HG03097 (cell line): ENCODE measurements around the gene PSMD11.

Source experiments
- ATAC-seq: cut with Tn5 transposase; IDR thresholded peaks from one replicate; pipeline ENCODE4 v1.9.1; 2021; ENCODE audit not compliant: unreplicated experiment, low FRiP score

The PSMD11 gene

DNA sequence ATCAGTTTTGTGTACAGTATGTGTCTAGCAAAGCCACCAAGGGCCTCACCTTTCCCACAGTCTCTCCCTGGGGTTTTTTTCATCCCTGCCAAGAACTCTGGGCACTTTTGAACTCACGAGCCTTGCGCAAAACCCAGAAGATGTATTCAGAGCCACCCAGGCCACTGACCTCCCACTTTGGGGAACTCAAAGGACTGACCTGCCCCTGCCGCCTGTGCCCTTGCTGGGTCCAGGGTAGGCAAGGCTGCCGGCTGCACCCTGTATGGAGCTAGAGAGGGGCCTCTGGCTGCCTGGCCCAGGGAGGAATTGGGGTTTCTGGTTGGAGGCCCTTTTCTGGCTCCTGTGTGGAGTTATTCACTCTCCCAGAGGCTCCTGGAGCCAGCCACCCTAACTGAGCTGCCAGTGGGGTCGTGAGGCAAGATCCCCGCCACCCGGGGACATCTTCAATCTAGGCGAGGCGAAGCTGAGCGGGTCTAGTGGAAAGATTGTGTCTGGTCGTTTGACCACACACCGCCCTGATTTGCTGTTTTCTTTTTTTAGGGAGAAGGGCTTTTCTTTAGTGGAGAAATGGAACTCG, 44.4 kb downstream of the PSMD11 start:
- no peak for ATAC-seq

DNA sequence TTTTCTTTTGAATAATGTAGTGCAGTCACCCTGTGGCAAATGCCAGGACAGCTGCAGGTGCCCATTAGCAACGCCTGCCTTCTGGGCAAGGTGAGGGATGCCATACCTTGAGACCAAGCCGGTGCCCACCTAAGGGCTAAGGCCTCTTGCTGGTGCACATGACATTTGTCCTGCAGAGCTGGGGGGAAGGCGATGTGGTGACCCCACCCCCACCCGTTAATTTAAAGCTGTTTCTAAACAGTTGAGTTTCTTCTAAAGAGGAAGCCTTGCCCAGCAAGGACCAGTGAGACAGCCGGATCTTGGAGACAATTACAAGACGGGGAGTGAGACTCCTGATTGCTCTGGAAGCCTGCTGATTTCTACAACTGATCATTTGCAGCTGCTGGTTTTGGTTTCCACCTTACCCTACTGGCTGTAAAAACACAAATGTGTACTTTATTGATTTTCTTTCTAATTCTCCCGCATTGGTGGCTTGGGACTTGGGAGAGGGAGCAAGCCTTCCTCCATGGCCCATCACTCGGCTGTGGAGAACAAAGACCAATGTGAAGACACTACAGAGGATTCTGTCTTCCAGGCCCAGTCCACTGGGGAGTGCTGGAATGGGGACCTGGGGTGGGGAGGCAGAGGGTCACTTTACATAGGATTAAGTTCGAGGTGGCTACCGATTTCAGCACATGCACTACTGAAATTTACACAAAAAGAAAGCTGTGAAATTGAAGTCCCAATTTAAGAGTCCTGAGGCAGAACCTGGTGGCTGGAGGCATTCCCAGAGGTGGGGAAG, 45.2 kb downstream of the PSMD11 start:
- ATAC-seq: no peak

DNA sequence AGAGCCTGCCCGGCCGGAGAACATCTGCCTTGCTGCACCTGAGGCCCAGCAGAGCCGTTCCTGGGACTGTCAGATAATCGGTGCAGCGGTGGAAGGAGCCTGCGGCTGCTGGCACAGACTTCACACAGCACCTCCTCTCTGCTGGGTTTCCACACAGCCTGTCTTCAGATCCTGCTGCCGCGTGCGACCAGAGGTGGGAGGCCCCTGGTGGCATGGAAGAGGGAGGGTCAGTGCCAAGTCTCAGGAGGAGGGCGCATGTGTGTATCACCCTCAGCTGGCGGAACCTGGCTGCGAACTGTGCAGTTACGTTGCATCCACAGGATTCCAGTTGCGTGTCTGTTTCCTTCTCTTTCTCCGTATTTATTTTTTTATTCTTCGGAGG, 45.8 kb downstream of the PSMD11 start:
- no peak for ATAC-seq

DNA sequence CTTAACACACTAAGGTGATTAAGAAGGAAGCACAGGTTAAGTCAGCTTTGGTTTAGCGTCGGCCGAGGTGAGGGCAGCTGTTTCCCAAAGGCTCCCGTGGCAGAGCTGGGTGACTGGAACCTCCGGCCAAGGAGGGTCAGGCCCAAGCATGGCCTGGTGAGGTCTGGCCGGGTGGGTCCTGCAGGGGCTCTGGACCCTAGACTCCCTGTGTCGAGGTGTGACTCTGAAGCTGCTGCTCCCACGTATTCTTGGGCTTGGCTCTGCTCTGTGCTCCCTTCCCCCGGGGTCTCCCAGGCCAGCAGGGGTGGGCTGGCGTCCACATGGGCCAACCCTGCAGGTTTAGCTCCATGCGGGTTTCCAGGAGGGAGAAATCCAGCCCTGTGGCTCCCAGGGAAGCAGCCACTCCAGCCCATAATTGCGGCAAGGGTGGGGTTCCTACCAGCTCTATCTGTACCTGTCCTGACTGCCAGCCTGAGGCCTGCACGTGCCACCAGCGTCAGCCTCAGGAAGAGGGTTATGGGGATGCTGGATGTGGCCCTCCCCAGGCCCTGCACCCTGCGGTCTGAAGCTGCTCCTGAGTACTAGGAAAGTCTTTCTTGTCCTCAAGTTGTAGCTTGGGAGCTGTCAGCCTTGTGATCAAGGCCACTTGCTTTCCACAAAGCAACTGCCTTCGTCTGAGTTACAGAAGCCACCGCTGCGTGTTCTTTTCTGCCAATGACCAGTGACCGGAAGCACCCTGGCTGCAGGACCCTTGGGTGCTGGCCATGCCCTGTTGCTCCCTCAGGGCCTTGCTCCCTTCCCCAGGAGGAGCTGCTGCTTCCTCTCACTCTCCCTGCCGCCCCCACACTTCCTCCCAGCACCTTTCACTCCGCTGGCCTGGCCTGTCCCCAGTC, 47.3 kb downstream of the PSMD11 start:
- no peak for ATAC-seq

DNA sequence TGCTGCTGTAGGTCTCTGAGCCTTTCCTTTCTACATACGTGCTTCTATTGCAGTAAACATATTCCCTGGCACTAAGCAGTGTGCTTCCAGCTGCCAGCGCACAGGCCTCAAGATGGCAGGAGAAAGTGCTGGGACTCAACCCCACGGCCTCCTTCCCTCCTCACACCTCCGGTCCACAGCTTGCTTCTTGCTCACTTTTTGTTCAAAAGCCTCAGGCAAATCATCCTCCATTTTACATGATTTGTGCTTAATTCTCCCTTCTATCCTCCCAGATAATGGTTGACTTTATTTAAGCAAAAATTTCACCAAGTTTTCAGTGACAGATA, 47.9 kb downstream of the PSMD11 start:
- ATAC-seq: no peak

DNA sequence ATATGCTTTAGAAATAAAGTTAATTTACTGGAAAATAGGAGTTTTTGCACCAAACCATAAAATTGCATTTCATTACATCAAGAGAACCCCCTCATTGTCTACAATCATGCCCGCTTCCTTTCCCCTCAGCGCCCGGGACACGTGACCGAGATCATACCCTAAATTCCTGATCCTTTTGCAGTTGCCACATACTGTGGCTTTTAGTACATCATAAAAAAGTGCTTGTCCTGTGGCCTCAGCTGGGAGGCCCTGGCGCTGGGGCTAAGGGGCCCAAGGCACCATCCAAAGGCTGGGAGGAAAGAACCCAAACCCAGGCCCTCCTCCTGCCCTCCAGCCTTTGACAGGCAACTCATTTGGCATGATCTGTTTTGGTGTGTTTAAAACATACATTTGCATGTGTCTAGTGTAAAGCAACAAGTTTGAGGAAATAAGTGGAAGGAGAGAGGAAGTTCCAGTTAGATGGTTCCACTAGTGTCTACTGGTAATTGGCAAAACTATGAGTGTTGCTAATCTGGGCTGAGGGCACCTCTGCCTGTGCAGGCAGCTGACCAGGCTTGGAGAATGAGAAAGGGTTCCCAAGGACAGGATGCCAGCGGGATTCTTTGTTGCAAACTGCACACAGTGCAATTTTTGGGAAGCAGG, 48.5 kb downstream of the PSMD11 start:
- ATAC-seq: no peak

DNA sequence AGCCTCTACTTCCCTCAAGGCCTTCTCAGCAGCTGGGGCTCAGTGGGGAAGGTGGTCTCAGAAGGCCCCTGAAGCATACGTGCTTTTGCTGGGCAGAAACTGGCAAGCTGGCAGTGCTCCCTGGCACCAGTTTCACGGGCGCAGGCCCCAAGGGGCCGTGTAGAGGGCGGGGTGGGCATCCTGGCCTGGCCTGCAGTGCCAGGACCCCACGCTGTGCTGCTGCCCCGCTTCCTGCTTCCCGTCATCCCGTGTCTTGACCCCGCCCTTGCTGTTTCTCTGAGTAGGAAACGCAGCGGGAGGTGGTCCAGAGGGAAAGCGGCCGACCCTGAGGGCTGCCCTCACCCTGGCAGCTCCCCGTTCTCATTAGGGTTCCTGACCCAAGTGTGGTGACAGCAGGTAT, 49.3 kb downstream of the PSMD11 start:
- no peak for ATAC-seq

DNA sequence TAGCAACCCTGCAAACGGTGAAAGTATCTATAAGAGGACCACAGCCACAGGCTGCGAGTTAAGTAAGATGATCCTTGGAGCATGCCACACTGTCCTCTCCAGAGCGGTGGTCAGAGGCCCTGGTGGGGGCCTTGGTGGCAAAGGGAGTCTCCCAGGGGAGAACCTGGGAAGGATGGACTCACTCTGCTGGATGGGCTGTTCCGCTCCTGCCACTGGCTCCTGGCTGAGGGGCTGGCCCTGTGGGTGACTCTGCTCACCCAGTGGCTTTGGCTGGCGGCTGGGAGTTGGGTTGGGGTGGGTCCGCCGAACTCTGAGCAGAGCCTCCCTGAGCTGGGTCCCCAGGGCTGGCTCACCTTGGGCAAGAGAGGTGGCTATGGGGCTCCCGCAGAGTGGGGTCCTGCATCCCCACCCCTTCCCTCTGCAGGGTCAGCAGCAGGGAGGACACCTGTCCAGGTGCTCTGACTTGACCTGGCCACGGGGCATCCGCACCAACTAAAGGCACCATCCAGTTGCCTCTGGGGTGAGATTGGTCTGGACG, 49.7 kb downstream of the PSMD11 start:
- no peak for ATAC-seq

DNA sequence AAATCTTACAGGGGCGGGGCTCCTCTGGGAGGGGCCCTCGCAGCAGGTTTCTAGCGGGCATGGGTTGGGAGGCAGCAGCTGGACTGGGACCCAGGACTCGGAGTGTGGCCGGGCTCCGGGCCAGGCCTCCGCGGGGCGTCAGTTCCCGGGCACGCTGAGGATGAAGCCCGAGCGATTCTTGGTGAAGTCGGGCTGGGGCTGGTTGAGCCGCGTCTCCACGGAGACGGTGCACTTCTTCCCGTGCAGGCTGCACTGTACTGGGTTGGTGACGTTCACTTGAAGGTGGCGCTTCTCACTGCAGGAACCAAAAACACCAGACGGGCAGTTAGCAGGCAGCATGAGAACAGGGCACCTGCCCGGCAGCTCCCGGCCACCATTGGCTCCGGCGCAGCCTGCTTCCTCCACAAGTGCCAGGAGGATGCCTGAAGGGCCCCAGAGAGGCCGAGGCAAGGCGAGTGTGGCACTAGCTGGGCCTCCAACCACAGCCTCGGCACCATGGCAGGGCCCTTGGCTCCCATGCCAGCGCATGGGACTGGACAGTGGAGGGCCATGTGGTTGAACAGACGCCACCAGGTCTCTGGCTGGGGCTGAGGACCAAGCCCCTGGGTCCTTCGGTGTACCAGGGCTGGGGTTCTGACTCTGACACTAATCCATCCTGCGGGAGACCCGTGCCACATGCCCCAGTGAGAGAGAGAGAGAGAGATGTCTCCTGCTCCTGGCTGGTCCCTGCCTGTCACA, 50.5 kb downstream of the PSMD11 start:
- ATAC-seq: no peak

DNA sequence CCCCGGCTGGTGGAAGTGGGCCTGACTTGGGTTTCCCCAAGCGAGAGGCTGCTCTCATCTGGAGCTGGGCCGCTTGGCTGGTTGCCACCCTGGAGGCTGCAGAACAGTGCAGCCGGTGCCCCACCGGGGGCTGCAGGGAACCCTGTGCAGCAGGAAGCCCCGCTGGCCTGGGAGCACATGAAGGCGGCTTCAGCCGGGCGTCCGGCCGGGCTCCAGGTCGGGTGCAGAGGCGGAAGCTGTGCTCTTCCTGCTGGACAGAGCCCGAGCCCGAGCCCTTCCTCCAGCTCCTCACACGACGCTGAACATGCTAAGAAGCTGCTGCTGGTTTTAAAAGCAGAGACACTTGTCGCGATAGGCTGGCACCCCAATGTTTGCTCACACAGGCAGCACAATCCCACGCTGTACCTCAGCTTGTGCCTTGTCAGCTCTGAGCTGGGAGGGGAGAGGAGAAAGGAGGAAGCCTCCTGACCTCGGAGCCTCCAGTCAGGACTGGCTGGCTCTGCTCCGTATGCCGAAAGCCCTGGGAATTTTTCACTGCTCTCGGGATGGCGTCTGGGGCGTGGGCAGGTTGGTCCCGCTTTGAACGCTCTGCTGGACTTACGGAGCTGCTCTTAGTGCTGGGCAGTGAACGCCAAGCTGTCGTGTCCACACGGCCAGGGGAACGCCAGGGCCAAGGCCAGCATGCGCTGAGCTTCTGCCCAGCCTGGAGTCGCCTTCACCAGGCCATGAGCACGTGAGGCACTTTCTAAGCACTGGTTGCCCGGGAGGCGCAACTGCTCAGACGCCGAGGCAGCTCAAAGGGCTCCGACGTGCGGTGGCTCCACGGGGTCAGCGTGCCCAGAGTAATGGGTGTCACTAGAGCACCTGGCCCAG, 51.3 kb downstream of the PSMD11 start:
- no peak for ATAC-seq

DNA sequence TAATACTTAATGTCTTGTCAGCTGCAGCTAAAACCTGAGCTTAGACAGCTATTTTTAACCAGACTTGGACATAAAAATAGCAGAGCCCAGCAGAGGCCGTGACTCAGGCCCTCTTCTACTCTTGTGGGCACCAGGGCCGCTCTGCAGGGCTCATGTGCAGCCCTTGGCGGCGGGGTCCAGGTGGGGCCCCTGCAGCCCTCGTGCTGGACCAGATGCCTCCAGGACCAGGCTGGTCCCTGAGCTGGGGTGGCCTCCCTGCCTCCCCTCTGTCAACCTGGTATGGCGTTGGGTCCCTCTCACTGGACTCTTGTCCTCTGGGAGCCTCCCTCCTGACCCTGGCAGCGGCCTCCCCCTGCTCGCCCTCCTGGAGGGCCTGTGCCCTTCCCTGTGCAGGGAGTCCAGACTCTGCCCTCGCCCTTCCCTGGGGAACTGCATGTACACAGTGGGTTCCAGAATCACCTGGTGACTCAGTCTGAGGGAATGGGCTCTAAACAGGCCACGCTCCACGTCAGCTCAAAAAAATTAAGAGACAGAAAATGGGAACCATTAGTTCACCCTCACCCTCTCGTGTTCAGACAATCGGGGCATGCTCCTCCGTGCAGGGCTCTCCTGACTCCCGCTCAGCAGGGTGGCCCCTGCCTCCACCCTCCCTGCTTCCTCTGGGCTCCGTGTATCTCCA, 52.2 kb downstream of the PSMD11 start:
- no peak for ATAC-seq

DNA sequence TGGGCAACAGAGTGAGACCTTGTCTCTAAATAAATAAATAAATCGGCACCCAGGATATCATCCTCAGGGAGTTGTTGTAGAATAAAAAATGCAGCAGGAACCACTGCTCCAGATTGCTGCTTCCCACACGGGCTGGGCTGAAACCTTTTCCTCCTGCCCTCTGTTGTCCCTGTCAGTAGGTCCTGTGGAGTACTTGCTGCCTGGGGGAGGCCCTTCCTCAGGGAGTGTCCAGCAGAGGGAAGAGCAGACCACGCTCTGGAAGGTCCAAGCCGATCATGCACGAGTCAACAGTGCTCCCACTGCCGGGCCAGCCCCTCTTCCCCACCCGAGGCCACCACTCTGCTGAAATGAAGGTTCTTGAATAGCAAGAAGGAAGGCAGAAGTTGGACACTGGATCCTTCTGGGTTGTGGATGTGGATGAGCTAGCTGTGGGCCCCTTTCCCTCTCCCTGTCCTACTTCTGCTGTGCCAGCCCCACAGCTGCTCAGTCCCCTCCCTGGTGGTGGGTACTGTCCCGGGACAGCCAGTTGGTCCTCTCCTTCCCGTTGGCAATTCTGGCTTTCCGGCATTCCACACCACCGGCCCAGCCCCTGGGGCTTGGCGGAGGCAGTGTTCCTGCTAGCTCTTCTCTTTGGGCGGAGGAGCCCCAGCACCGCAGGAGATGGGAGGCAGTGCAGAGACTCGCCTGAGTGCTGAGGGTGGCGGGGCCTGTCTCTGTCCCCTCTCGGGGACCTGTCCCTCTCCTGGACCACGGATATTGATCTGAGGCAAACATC, 53.3 kb downstream of the PSMD11 start:
- ATAC-seq: no peak

DNA sequence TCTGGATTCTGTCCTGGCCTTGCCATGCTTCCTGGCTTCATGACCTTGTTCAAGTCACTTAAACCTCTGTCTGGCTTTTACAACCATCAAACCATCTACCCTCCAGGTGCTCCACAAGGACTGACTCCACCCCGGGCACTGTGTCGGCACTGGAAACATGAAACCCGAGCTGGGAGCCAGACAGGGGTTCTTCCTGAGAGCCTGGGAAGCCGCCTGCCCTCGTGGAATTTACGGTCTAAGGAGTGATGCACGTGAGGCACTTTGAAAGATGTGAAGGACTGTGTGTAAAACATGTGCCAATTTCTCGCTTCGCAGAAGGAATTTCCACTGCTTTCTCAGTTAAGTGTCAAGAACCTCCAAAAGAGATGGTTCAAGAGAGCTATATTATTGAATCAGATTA, 54.1 kb downstream of the PSMD11 start:
- no peak for ATAC-seq

DNA sequence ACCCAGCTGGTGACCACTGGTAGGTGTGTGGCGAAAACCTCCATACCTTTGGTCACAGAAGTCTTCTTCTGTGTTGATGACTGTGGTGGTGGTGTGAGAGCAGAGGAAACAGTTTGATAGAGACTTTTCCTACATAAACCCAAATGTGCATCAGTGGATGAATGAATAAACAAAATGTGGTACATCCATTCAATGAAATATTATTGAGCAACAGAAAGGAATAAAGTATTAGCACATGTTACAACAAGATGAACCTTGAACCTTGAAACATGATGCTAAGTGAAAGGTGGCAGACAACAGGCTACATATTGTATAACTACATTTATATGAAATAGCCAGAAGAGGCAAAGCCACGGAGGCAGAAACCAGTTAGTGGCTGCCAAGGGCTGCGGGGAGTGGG, 57.7 kb downstream of the PSMD11 start:
- ATAC-seq: no peak

DNA sequence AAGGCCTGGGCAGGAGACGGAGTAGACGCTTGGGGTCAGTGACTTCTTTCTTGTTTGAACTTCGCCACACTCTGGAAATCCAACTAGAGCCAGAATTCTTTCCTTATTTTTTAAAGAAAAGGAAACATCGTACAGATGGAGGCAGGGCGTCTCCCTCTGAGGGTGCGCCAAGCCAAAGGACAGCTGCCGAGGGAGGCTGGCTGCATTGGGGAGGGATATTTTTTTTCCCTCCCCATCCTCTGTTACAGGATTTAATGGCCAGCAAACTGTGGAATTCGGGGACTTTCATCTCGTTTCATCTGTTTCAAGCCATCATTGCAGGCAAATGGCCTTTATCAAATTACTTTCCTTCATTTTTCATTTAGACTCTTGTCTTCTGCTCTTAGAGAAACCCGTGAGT, 58.4 kb downstream of the PSMD11 start:
- no peak for ATAC-seq

DNA sequence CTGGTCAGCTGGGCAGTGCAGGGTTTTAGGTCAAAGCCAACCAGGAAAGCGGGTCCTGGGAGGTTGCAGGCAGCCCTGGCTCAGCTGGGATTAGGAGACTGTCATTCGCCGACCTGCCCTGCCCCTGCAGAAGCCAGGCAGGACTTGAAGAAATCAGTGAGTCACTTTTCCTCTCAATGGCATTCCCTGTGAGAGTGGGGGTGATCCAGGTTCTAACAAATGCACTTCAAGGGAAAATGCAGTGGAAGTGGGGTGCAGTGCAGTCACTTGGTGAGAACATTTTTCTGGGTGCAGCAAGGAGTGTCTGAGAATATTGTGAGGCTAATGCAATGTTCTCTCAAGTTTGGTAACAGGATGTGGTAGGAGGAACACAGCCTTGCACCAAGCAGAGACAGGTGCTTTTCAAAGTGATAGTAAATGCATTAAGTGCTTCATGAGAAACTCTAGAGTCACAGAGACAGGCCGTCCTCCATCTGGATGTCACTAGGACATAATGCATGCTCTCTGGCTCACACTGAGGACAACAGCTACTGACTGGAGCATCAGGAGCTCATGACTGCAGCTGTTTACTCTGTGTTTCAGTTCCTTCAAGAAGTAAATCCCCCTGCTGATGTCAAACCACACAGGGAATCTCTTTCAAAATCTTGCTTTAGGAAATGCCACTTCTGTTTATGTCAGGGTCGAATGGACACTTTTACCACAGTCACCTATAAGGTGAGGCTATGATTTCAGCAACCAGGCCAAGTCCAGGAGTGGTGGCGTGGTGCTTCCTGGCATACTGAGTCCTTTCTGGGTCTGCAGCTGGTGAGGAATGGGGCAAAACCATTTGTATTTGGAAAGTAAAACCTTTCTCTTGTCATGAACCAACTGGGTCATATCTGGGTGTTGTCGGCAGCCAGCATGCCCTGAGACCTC, 59.2 kb downstream of the PSMD11 start:
- ATAC-seq: peak; percentile 86
